ENCODE data around the gene NFATC2.

The NFATC2 gene

GRCh38 chr20:51562027-51562331, 19.5 kb upstream of the NFATC2 start:
- Histone ChIP-seq H3K4me3 (ENCODE audit: low read depth, low read length, poor library complexity, severe bottlenecking) (no peak overlapping the region), H3K9ac (ENCODE audit: low read length) (no peak overlapping the region), H3K27ac (ENCODE audit: low read depth, low read length, poor library complexity, severe bottlenecking) (no peak overlapping the region)

GRCh38 chr20:51560550-51561307, 18.2 kb upstream of the NFATC2 start:
- Histone ChIP-seq H3K9ac (ENCODE audit: low read length) (no peak overlapping the region), H3K4me2 (ENCODE audit: low read length) (no peak overlapping the region), H3F3A (ENCODE audit: insufficient read depth, low read length) (no peaks in the 10 kb centered on the region), H3K4me1 (ENCODE audit: insufficient read depth, low read length, severe bottlenecking) (peaks cover 9% of the 10 kb centered on the region), H3K27ac (ENCODE audit: low read depth, low read length, poor library complexity, severe bottlenecking) (no peak overlapping the region), H3K27me3 (ENCODE audit: insufficient read depth, low read length) (peaks cover 21% of the 10 kb centered on the region; the same call in 1 of the 2 replicates), H4K20me1 (ENCODE audit: insufficient read depth, low read length) (no peaks in the 10 kb centered on the region), H3K4me3 (ENCODE audit: low read depth, low read length, poor library complexity, severe bottlenecking) (no peak overlapping the region), H3K9me2 (ENCODE audit: low read depth, low read length) (no peaks in the 10 kb centered on the region), H3K79me2 (ENCODE audit: insufficient read depth, low read length) (no peaks in the 10 kb centered on the region), H2AFZ (ENCODE audit: low read length) (no peak overlapping the region), H3K9me3 (ENCODE audit: low read length) (no peaks in the 10 kb centered on the region), H3K36me3 (ENCODE audit: insufficient read depth, low read length) (no peaks in the 10 kb centered on the region)
- no peak for TF ChIP-seq CTCF (IDR thresholded peaks at IDR 0.05; ENCODE audit: low read length)
- no peak for TF ChIP-seq EZH2 (IDR thresholded peaks at IDR 0.05; ENCODE audit: borderline replicate concordance, low read length)

More at GRCh38 chr20:51562027-51562331, 19.5 kb upstream of the NFATC2 start:
- H3F3A ChIP-seq (ENCODE audit: insufficient read depth, low read length), result no peaks in the 10 kb centered on the region
- no peak overlapping the region for H2AFZ ChIP-seq (ENCODE audit: low read length)
- H3K4me1 ChIP-seq (ENCODE audit: insufficient read depth, low read length, severe bottlenecking), result peaks cover 11% of the 10 kb centered on the region
- H3K36me3 ChIP-seq (ENCODE audit: insufficient read depth, low read length), result no peaks in the 10 kb centered on the region
- no peaks in the 10 kb centered on the region for H3K9me3 ChIP-seq (ENCODE audit: low read length)
- no peak for TF ChIP-seq CTCF (IDR thresholded peaks at IDR 0.05; ENCODE audit: low read length)
- no peak for TF ChIP-seq EZH2 (IDR thresholded peaks at IDR 0.05; ENCODE audit: borderline replicate concordance, low read length)
- no peaks in the 10 kb centered on the region for H3K9me2 ChIP-seq (ENCODE audit: low read depth, low read length)
- H3K79me2 ChIP-seq (ENCODE audit: insufficient read depth, low read length), result no peaks in the 10 kb centered on the region
- 0 out of 2 replicates have a peak overlapping the region, but pooled peaks have one; percentile 20 for H3K4me2 ChIP-seq (ENCODE audit: low read length)
- no peaks in the 10 kb centered on the region for H4K20me1 ChIP-seq (ENCODE audit: insufficient read depth, low read length)
- peaks cover 24% of the 10 kb centered on the region; the same call in 1 of the 2 replicates for H3K27me3 ChIP-seq (ENCODE audit: insufficient read depth, low read length)

- Histone ChIP-seq H3K36me3 (ENCODE audit: insufficient read depth, low read length) (no peaks in the 10 kb centered on the region; the same call in 1 of the 2 replicates), H3K9ac (ENCODE audit: low read length) (no peak overlapping the region), H3F3A (ENCODE audit: insufficient read depth, low read length) (no peaks in the 10 kb centered on the region), H2AFZ (ENCODE audit: low read length) (no peak overlapping the region), H3K4me3 (ENCODE audit: low read depth, low read length, poor library complexity, severe bottlenecking) (no peak overlapping the region), H3K9me2 (ENCODE audit: low read depth, low read length) (no peaks in the 10 kb centered on the region), H4K20me1 (ENCODE audit: insufficient read depth, low read length) (no peaks in the 10 kb centered on the region), H3K27ac (ENCODE audit: low read depth, low read length, poor library complexity, severe bottlenecking) (no peak overlapping the region), H3K79me2 (ENCODE audit: insufficient read depth, low read length) (no peaks in the 10 kb centered on the region), H3K4me1 (ENCODE audit: insufficient read depth, low read length, severe bottlenecking) (peaks cover 5% of the 10 kb centered on the region), H3K27me3 (ENCODE audit: insufficient read depth, low read length) (peaks cover 21% of the 10 kb centered on the region; the same call in 1 of the 2 replicates), H3K4me2 (ENCODE audit: low read length) (no peak overlapping the region), H3K9me3 (ENCODE audit: low read length) (no peaks in the 10 kb centered on the region)
- TF ChIP-seq CTCF (IDR thresholded peaks at IDR 0.05; ENCODE audit: low read length) (no peak), EZH2 (IDR thresholded peaks at IDR 0.05; ENCODE audit: borderline replicate concordance, low read length) (no peak)
These were observed 17.5 kb upstream of the NFATC2 start for GRCh38 chr20:51560042-51560441.
